Measurements from ENCODE around the gene MED7. TPM values are rescaled to one million over a fixed set of nuclear protein-coding genes. Genes with fewer than 3 reads are reported as not detected.

Gene MED7, protein sequence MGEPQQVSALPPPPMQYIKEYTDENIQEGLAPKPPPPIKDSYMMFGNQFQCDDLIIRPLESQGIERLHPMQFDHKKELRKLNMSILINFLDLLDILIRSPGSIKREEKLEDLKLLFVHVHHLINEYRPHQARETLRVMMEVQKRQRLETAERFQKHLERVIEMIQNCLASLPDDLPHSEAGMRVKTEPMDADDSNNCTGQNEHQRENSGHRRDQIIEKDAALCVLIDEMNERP
- 10.4 TPM for polyA plus RNA-seq (2013, experiment 1 of 2)
- 9.8 TPM for polyA plus RNA-seq (2013, experiment 2 of 2)

DNA sequence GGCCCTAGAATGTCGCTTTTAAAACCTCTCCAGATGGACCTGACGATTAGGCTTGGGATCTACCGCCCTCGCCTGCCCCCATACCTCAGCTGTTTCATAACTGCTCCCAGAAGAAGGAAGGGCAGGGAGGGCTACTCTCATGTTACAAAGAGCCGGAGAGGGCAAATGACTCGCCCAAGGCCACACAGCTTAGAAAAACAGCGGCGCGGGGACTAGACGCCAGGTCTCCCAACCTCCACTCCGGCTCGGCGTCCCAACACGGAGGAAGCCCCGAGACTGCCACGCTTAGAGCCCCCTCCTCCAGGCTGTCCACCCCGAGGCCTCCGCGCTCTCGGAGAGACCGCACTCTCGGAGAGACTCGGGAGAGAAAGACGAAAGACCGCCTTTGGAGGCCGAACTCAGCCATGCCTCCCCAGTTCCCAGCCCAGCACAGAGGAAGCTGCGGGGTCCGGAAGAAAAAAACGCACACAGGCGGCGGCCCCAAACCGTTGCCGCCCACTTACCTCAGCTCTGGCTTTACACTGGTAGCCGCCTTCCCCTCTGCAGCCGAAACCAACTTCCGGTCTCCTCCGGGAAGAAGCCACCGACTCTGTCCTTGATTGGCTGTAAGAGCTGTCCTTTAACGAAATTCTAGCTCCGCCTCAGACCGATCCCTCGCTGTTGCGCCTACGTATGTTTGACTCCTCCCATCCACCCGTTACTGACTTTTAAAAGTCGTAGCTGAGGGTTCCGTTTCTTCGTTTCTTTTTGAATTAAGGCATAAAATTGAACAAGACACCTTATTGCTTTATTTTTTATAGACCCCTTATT is at the start of gene MED7:
Gene MED7 (minus strand): TSS at position 549 of the 810 bp plus-strand sequence. CDS start 3,434 bp downstream, outside the sequence.
- no peak within 1 kb of the TSS for H3K23ac ChIP-seq (ENCODE audit: low read length)
- H2BK5ac ChIP-seq (ENCODE audit: low read length) = no peak within 1 kb of the TSS
- peaks cover under 1% of the 10 kb centered on the region for H3K36me3 ChIP-seq (ENCODE audit: control insufficient read depth, insufficient read depth, low read length)
- no peaks in the 10 kb centered on the region for H3K27me3 ChIP-seq (ENCODE audit: insufficient read depth, low read length, poor library complexity)
- no CpG with 5 or more reads among the region's 48 CpGs for WGBS (ENCODE audit: extremely low coverage, insufficient coverage, low lambda C conversion rate)
- DNase-seq = peak; percentile 100
- H4K8ac ChIP-seq (ENCODE audit: low read depth, low read length) = peak within 1 kb of the TSS; percentile 69
- H2BK120ac ChIP-seq (ENCODE audit: low read depth, low read length) = no peak within 1 kb of the TSS
- H3K4me3 ChIP-seq (ENCODE audit: low read length) = peak within 1 kb of the TSS; percentile 96
- peaks cover 4% of the 10 kb centered on the region for H3K79me1 ChIP-seq (ENCODE audit: low read length)
- H2AK5ac ChIP-seq (ENCODE audit: low read length) = no peak within 1 kb of the TSS
- H3K56ac ChIP-seq (ENCODE audit: low read length) = peak within 1 kb of the TSS; percentile 94
- H3K79me2 ChIP-seq (ENCODE audit: control insufficient read depth, insufficient read depth, low read length) = peaks cover 5% of the 10 kb centered on the region
- H3K4me1 ChIP-seq (ENCODE audit: control insufficient read depth, low read depth, low read length) = no peaks in the 10 kb centered on the region
- no peak within 1 kb of the TSS for H2BK15ac ChIP-seq (replicated peaks; ENCODE audit: low read depth)
- peak within 1 kb of the TSS; percentile 77 for H4K5ac ChIP-seq (ENCODE audit: low read length)
- peak within 1 kb of the TSS; percentile 74 for H3K4me2 ChIP-seq (ENCODE audit: low read length)
- peak within 1 kb of the TSS; percentile 70 for H3K18ac ChIP-seq (ENCODE audit: low read length)
- peak within 1 kb of the TSS; percentile 80 for H3K27ac ChIP-seq (ENCODE audit: low read depth, low read length)
- H3K4ac ChIP-seq (ENCODE audit: low read depth, low read length) = peak within 1 kb of the TSS; percentile 38
- peak within 1 kb of the TSS; percentile 97 for H3K9ac ChIP-seq (ENCODE audit: low read length)

DNA sequence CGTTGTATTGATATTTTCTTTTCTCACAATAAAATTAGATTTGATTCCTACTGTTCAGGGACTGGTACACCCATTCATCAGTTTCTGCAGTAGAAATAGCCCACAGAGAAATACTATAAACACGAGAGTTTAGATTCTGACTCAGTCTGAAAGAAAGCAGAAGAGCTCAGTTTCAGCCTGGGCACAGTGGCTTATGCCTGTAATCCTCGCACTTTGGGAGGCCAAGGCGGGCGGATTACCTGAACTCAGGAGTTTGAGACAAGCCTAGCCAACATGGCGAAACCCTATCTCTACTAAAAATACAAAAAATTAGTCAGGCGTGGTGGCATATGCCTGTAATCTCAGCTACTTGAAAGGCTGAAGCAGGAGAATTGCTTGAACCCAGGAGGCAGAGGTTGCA is 46.6 kb upstream of the MED7 start:
- Histone ChIP-seq H3K18ac (ENCODE audit: low read length) (no peak overlapping the region), H3K56ac (ENCODE audit: low read length) (no peak overlapping the region), H3K79me1 (ENCODE audit: low read length) (no peaks in the 10 kb centered on the region), H3K27ac (ENCODE audit: low read depth, low read length) (no peak overlapping the region), H4K5ac (ENCODE audit: low read length) (no peak overlapping the region), H3K23ac (ENCODE audit: low read length) (no peak overlapping the region), H3K36me3 (ENCODE audit: control insufficient read depth, insufficient read depth, low read length) (no peaks in the 10 kb centered on the region), H4K8ac (ENCODE audit: low read depth, low read length) (no peak overlapping the region), H3K4me1 (ENCODE audit: control insufficient read depth, low read depth, low read length) (no peaks in the 10 kb centered on the region), H3K4me2 (ENCODE audit: low read length) (no peak overlapping the region), H3K4ac (ENCODE audit: low read depth, low read length) (no peak overlapping the region), H3K4me3 (ENCODE audit: low read length) (no peak overlapping the region), H2BK120ac (ENCODE audit: low read depth, low read length) (no peak overlapping the region), H3K9ac (ENCODE audit: low read length) (no peak overlapping the region), H2BK15ac (replicated peaks; ENCODE audit: low read depth) (no peak overlapping the region), H2BK5ac (ENCODE audit: low read length) (no peak overlapping the region), H3K79me2 (ENCODE audit: control insufficient read depth, insufficient read depth, low read length) (no peaks in the 10 kb centered on the region), H3K27me3 (ENCODE audit: insufficient read depth, low read length, poor library complexity) (no peaks in the 10 kb centered on the region), H2AK5ac (ENCODE audit: low read length) (no peak overlapping the region)
- DNase-seq = no peak
- no CpG with 5 or more reads among the region's 7 CpGs for WGBS (ENCODE audit: extremely low coverage, insufficient coverage, low lambda C conversion rate)

GRCh38 chr5:157188270-157188669 is 45.6 kb upstream of the MED7 start:
- H2BK5ac ChIP-seq (ENCODE audit: low read length) = no peak overlapping the region
- no peak overlapping the region for H3K18ac ChIP-seq (ENCODE audit: low read length)
- no peak overlapping the region for H3K4me2 ChIP-seq (ENCODE audit: low read length)
- no peak overlapping the region for H4K8ac ChIP-seq (ENCODE audit: low read depth, low read length)
- H2BK15ac ChIP-seq (replicated peaks; ENCODE audit: low read depth) = no peak overlapping the region
- H3K79me1 ChIP-seq (ENCODE audit: low read length) = no peaks in the 10 kb centered on the region
- no peak overlapping the region for H3K27ac ChIP-seq (ENCODE audit: low read depth, low read length)
- H3K4me1 ChIP-seq (ENCODE audit: control insufficient read depth, low read depth, low read length) = no peaks in the 10 kb centered on the region
- no peak overlapping the region for H2AK5ac ChIP-seq (ENCODE audit: low read length)
- H3K4ac ChIP-seq (ENCODE audit: low read depth, low read length) = no peak overlapping the region
- no peak overlapping the region for H3K4me3 ChIP-seq (ENCODE audit: low read length)
- H3K36me3 ChIP-seq (ENCODE audit: control insufficient read depth, insufficient read depth, low read length) = no peaks in the 10 kb centered on the region
- H3K23ac ChIP-seq (ENCODE audit: low read length) = no peak overlapping the region
- no peak overlapping the region for H4K5ac ChIP-seq (ENCODE audit: low read length)
- H3K27me3 ChIP-seq (ENCODE audit: insufficient read depth, low read length, poor library complexity) = no peaks in the 10 kb centered on the region
- no peak overlapping the region for H3K56ac ChIP-seq (ENCODE audit: low read length)
- DNase-seq = no peak
- no peaks in the 10 kb centered on the region for H3K79me2 ChIP-seq (ENCODE audit: control insufficient read depth, insufficient read depth, low read length)
- H2BK120ac ChIP-seq (ENCODE audit: low read depth, low read length) = no peak overlapping the region
- no peak overlapping the region for H3K9ac ChIP-seq (ENCODE audit: low read length)

DNA sequence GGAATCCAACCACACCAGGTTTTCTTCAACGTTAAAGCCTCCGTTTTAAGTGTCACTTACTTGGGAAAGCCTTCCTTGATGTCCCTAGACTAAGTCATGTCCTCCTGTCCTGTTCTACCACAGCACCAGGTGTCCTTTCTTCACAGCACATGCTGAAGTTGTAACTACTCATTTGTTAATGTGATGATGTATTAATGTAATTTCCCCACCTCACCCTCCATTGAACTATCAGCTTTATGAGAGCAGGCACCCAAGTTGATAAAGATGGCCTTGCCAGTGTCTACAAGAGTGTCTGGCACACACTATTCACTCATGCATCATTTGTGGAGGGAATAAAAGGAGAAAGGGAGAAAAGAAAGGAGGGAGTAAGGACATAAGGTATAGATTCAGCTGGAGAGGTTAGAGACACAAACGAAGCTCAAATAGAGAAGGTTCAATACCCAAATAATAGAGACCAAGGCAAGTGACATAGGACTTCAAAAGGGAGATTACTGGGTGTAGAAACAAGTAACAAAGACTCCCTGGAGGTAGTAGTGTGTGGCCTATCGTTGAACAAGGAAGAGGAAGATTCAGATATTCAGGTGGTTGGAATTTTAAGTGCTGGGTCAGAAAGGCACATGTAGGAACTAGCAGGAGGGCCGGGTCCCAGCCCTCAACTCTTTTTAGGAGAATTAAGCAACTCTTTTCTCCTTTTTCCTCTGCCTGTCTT is 44.5 kb upstream of the MED7 start:
- no peak overlapping the region for H3K9ac ChIP-seq (ENCODE audit: low read length)
- no peak overlapping the region for H2BK15ac ChIP-seq (replicated peaks; ENCODE audit: low read depth)
- H4K8ac ChIP-seq (ENCODE audit: low read depth, low read length) = no peak overlapping the region
- no peak overlapping the region for H2AK5ac ChIP-seq (ENCODE audit: low read length)
- no peak for DNase-seq
- H3K18ac ChIP-seq (ENCODE audit: low read length) = no peak overlapping the region
- H3K4me3 ChIP-seq (ENCODE audit: low read length) = no peak overlapping the region
- no peak overlapping the region for H3K4ac ChIP-seq (ENCODE audit: low read depth, low read length)
- no peaks in the 10 kb centered on the region for H3K79me1 ChIP-seq (ENCODE audit: low read length)
- no peak overlapping the region for H3K23ac ChIP-seq (ENCODE audit: low read length)
- no peak overlapping the region for H3K56ac ChIP-seq (ENCODE audit: low read length)
- H2BK5ac ChIP-seq (ENCODE audit: low read length) = no peak overlapping the region
- H3K79me2 ChIP-seq (ENCODE audit: control insufficient read depth, insufficient read depth, low read length) = no peaks in the 10 kb centered on the region
- WGBS (ENCODE audit: extremely low coverage, insufficient coverage, low lambda C conversion rate) = no CpG with 5 or more reads among the region's 5 CpGs
- no peak overlapping the region for H4K5ac ChIP-seq (ENCODE audit: low read length)
- no peaks in the 10 kb centered on the region for H3K27me3 ChIP-seq (ENCODE audit: insufficient read depth, low read length, poor library complexity)
- no peak overlapping the region for H3K4me2 ChIP-seq (ENCODE audit: low read length)
- H3K36me3 ChIP-seq (ENCODE audit: control insufficient read depth, insufficient read depth, low read length) = no peaks in the 10 kb centered on the region
- H2BK120ac ChIP-seq (ENCODE audit: low read depth, low read length) = no peak overlapping the region
- H3K27ac ChIP-seq (ENCODE audit: low read depth, low read length) = no peak overlapping the region
- no peaks in the 10 kb centered on the region for H3K4me1 ChIP-seq (ENCODE audit: control insufficient read depth, low read depth, low read length)

DNA sequence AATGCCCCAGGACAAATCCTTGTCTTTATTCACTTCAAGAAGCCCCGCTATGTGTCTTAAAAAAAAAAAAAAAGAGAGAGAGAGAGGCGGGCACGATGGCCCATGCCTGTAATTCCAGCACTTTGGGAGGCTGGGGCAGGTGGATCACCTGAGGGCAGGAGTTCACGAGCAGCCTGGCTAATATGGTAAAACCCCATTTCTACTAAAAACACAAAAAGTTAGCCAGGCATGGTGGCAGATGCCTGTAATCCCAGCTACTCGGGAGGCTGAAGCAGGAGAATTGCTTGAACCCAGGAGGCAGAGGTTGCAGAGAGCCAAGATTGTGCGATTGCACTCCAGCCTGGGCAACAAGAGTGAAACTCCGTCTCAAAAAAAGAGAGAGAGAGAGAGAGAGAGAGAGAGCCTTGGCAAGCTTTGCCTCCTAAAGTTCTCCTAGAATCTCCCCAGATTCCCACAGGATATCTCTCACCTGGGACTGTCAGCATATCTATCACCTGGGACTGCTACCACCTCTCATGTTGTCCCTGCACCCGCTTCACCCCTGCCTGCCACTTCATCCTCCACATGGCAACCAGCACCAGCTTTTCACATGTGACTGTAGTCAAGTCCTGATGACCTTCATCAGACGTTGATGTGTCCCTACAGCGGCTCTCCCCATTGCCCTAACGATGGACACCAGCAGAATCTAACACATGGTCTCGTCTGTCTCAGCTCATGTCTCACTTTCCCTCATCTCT is 43.8 kb upstream of the MED7 start:
- Histone ChIP-seq H3K23ac (ENCODE audit: low read length) (no peak overlapping the region), H3K4me1 (ENCODE audit: control insufficient read depth, low read depth, low read length) (no peaks in the 10 kb centered on the region), H2BK120ac (ENCODE audit: low read depth, low read length) (no peak overlapping the region), H3K56ac (ENCODE audit: low read length) (no peak overlapping the region), H3K4me2 (ENCODE audit: low read length) (no peak overlapping the region), H3K27me3 (ENCODE audit: insufficient read depth, low read length, poor library complexity) (no peaks in the 10 kb centered on the region), H3K4me3 (ENCODE audit: low read length) (no peak overlapping the region), H2AK5ac (ENCODE audit: low read length) (no peak overlapping the region), H2BK15ac (replicated peaks; ENCODE audit: low read depth) (no peak overlapping the region), H3K36me3 (ENCODE audit: control insufficient read depth, insufficient read depth, low read length) (no peaks in the 10 kb centered on the region), H3K79me2 (ENCODE audit: control insufficient read depth, insufficient read depth, low read length) (no peaks in the 10 kb centered on the region), H3K9ac (ENCODE audit: low read length) (no peak overlapping the region), H3K27ac (ENCODE audit: low read depth, low read length) (no peak overlapping the region), H2BK5ac (ENCODE audit: low read length) (no peak overlapping the region), H4K5ac (ENCODE audit: low read length) (no peak overlapping the region), H3K79me1 (ENCODE audit: low read length) (no peaks in the 10 kb centered on the region), H4K8ac (ENCODE audit: low read depth, low read length) (no peak overlapping the region), H3K18ac (ENCODE audit: low read length) (no peak overlapping the region), H3K4ac (ENCODE audit: low read depth, low read length) (no peak overlapping the region)
- WGBS (ENCODE audit: extremely low coverage, insufficient coverage, low lambda C conversion rate) = no CpG with 5 or more reads among the region's 12 CpGs
- no peak for DNase-seq
